Measurements from ENCODE around the gene CLSTN2.

CLSTN2 gene

GRCh38 chr3:140160553-140160952 lies 225.6 kb downstream of the CLSTN2 start:
- TF ChIP-seq JUND (IDR thresholded peaks at IDR 0.05; ENCODE audit: low read depth), result no peak
- in situ Hi-C loops (cut with HindIII; ENCODE audit: low pct_unique_long_range_greater_than_20kb, low sequenced_read_pairs), result no loop called here

GRCh38 chr3:140162551-140162950 lies 227.6 kb downstream of the CLSTN2 start:
- no peak for TF ChIP-seq JUND (IDR thresholded peaks at IDR 0.05; ENCODE audit: low read depth)
- in situ Hi-C loops (cut with HindIII; ENCODE audit: low pct_unique_long_range_greater_than_20kb, low sequenced_read_pairs), result no loop called here
- DNase-seq (ENCODE audit: low read depth in 1 of 2, low spot score in 1 of 2), result no peak

More at GRCh38 chr3:140160553-140160952, 225.6 kb downstream of the CLSTN2 start:
- peak in 1 of 2 experiments; percentile 13 for DNase-seq (ENCODE audit: low read depth in 1 of 2, low spot score in 1 of 2)

GRCh38 chr3:140163159-140163763 lies 228.3 kb downstream of the CLSTN2 start:
- in situ Hi-C loops (cut with HindIII; ENCODE audit: low pct_unique_long_range_greater_than_20kb, low sequenced_read_pairs), result no loop called here
- no peak for TF ChIP-seq JUND (IDR thresholded peaks at IDR 0.05; ENCODE audit: low read depth)
- DNase-seq (ENCODE audit: low read depth in 1 of 2, low spot score in 1 of 2), result no peak

DNA sequence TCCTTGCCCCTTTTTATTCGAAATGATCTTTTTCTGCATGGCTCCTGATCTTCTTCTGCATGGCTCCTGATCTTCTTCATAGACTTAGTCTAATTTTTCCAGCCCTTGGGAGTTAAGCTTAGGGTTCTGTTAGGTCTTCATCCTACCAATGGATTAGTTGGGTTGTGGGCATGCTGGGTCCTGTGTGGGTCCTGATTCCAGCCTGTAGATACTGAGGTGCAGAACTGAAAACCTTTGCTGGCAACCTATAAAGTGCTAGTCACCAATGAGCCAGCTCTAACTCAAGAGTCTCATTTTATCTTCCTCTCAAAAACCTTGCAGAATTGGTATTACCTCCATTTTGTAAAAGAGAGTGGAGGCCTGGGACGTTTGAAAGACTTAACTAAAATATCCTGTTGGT lies 229.2 kb downstream of the CLSTN2 start:
- in situ Hi-C loops (cut with HindIII; ENCODE audit: low pct_unique_long_range_greater_than_20kb, low sequenced_read_pairs), result no loop called here
- TF ChIP-seq JUND (IDR thresholded peaks at IDR 0.05; ENCODE audit: low read depth), result no peak

GRCh38 chr3:140164922-140165590 lies 230.1 kb downstream of the CLSTN2 start:
- DNase-seq (ENCODE audit: low read depth in 1 of 2, low spot score in 1 of 2), result no peak
- no peak for TF ChIP-seq JUND (IDR thresholded peaks at IDR 0.05; ENCODE audit: low read depth)
- in situ Hi-C loops (cut with HindIII; ENCODE audit: low pct_unique_long_range_greater_than_20kb, low sequenced_read_pairs), result no loop called here

More for the DNA sequence above, 229.2 kb downstream of the CLSTN2 start:
- no peak for DNase-seq (ENCODE audit: low read depth in 1 of 2, low spot score in 1 of 2)

- TF ChIP-seq JUND (IDR thresholded peaks at IDR 0.05; ENCODE audit: low read depth), result no peak
- in situ Hi-C loops (cut with HindIII; ENCODE audit: low pct_unique_long_range_greater_than_20kb, low sequenced_read_pairs), result no loop called here
- no peak for DNase-seq (ENCODE audit: low read depth in 1 of 2, low spot score in 1 of 2)
Observed at GRCh38 chr3:140165781-140166180, 230.8 kb downstream of the CLSTN2 start.

- no peak for TF ChIP-seq JUND (IDR thresholded peaks at IDR 0.05; ENCODE audit: low read depth)
- in situ Hi-C loops (cut with HindIII; ENCODE audit: low pct_unique_long_range_greater_than_20kb, low sequenced_read_pairs), result no loop called here
- no peak for DNase-seq (ENCODE audit: low read depth in 1 of 2, low spot score in 1 of 2)
Observed at GRCh38 chr3:140166861-140167599, 232.0 kb downstream of the CLSTN2 start.

DNA sequence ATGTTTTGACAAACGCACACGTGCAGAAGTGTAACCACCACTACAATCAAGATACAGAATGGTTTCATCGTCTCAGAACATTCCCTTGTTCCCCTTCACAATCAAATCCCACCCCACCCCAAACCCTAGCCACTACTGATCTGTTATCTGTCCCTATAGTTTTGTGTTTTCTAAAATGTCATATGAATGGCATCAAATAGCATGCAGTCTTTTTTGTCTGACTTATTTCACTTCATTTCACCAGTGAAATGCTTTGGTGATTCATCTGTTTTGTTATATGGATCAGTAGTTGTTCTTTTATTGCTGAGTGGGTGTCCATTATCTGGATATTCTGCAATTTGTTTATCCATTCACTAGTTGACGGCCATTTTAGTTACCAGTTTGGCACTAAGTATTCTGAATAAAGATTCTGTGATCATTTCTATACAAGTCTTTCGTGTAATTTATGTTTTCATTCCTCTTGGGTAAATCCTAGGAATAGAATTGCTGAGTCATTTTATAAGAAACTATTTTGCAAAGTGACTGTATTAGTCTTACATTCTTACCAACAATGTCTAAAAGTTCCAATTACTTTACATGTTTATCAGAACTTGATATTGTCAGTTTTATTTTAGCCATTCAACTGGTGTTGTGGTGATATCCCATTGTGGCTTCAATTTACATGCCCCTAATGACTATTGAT lies 232.8 kb downstream of the CLSTN2 start:
- no peak for TF ChIP-seq JUND (IDR thresholded peaks at IDR 0.05; ENCODE audit: low read depth)
- DNase-seq (ENCODE audit: low read depth in 1 of 2, low spot score in 1 of 2), result no peak
- in situ Hi-C loops (cut with HindIII; ENCODE audit: low pct_unique_long_range_greater_than_20kb, low sequenced_read_pairs), result no loop called here

GRCh38 chr3:140170612-140171011 lies 235.6 kb downstream of the CLSTN2 start:
- in situ Hi-C loops (cut with HindIII; ENCODE audit: low pct_unique_long_range_greater_than_20kb, low sequenced_read_pairs), result no loop called here
- no peak for DNase-seq (ENCODE audit: low read depth in 1 of 2, low spot score in 1 of 2)
- no peak for TF ChIP-seq JUND (IDR thresholded peaks at IDR 0.05; ENCODE audit: low read depth)

GRCh38 chr3:140176526-140176925 lies 241.5 kb downstream of the CLSTN2 start:
- no peak for TF ChIP-seq JUND (IDR thresholded peaks at IDR 0.05; ENCODE audit: low read depth)
- DNase-seq (ENCODE audit: low read depth in 1 of 2, low spot score in 1 of 2), result no peak
- in situ Hi-C loops (cut with HindIII; ENCODE audit: low pct_unique_long_range_greater_than_20kb, low sequenced_read_pairs), result no loop called here

- in situ Hi-C loops (cut with HindIII; ENCODE audit: low pct_unique_long_range_greater_than_20kb, low sequenced_read_pairs), result no loop called here
- no peak for DNase-seq (ENCODE audit: low read depth in 1 of 2, low spot score in 1 of 2)
- TF ChIP-seq JUND (IDR thresholded peaks at IDR 0.05; ENCODE audit: low read depth), result no peak
Observed at GRCh38 chr3:140177943-140178342, 243.0 kb downstream of the CLSTN2 start.

- in situ Hi-C loops (cut with HindIII; ENCODE audit: low pct_unique_long_range_greater_than_20kb, low sequenced_read_pairs), result no loop called here
- DNase-seq (ENCODE audit: low read depth in 1 of 2, low spot score in 1 of 2), result no peak
- TF ChIP-seq JUND (IDR thresholded peaks at IDR 0.05; ENCODE audit: low read depth), result no peak
Observed at GRCh38 chr3:140178482-140178881, 243.5 kb downstream of the CLSTN2 start.

Data from T47D (cell line).